ENCODE data around the gene CSRNP3.

Gene CSRNP3

GRCh38 chr2:165561516-165561915 is 92.0 kb downstream of the CSRNP3 start:
- Histone ChIP-seq H3K36me3 (ENCODE audit: control insufficient read depth in 2 of 2, insufficient read depth in 1 of 2, low read length in 2 of 2) (no peaks in the 10 kb centered on the region), H3K4me1 (ENCODE audit: control insufficient read depth, insufficient read depth, low read length) (no peaks in the 10 kb centered on the region), H3K4me3 (ENCODE audit: low read depth, low read length) (no peak overlapping the region), H3K9me3 (ENCODE audit: control insufficient read depth, insufficient read depth, low read depth, low read length) (no peaks in the 10 kb centered on the region), H3K27ac (ENCODE audit: extremely low read depth, low read depth, low read length) (no peak overlapping the region)
- ChIA-PET CTCF (interaction anchor here (0.6 to 0.7 kb wide), 2 partner anchors 8 to 323 kb away, joined by 3 read pairs; no protein-coding TSS in a partner anchor), POLR2A (no interaction called here)
- no peak for TF ChIP-seq ZNF596 (tag by site-specific recombination; IDR thresholded peaks at IDR 0.05)
- no peak for TF ChIP-seq ZNF670 (tag by site-specific recombination; IDR thresholded peaks at IDR 0.05; ENCODE audit: low read depth)
- no peak for TF ChIP-seq REST (tag by site-specific recombination; IDR thresholded peaks at IDR 0.05)
- no peak for TF ChIP-seq TRIM28 (IDR thresholded peaks at IDR 0.05; ENCODE audit: borderline replicate concordance, low read length)
- TF ChIP-seq HOXC10 (CRISPR knock-in tag; IDR thresholded peaks at IDR 0.05) = no peak
- TF ChIP-seq KLF8 (tag by site-specific recombination; IDR thresholded peaks at IDR 0.05) = no peak
- no peak for TF ChIP-seq ZNF677 (tag by site-specific recombination; IDR thresholded peaks at IDR 0.05)
- no peak for TF ChIP-seq ZNF280C (tag by site-specific recombination; IDR thresholded peaks at IDR 0.05)
- no peak for TF ChIP-seq ZNF416 (tag by site-specific recombination; IDR thresholded peaks at IDR 0.05)
- TF ChIP-seq INSM2 (tag by site-specific recombination; IDR thresholded peaks at IDR 0.05) = no peak
- no peak for TF ChIP-seq ZNF510 (tag by site-specific recombination; IDR thresholded peaks at IDR 0.05; ENCODE audit: insufficient replicate concordance)

GRCh38 chr2:165562233-165562632 is 92.7 kb downstream of the CSRNP3 start:
- CTCF ChIA-PET = interaction anchor here (0.6 to 2.9 kb wide), 3 partner anchors 9 to 217 kb away, joined by 3 to 7 read pairs (median 4); no protein-coding TSS in a partner anchor
- POLR2A ChIA-PET = no interaction called here
- no peak overlapping the region for H3K4me3 ChIP-seq (ENCODE audit: low read depth, low read length)
- H3K27ac ChIP-seq (ENCODE audit: extremely low read depth, low read depth, low read length) = no peak overlapping the region
- TF ChIP-seq ZNF548 (tag by site-specific recombination; IDR thresholded peaks at IDR 0.05) (no peak), ZNF639 (tag by site-specific recombination; IDR thresholded peaks at IDR 0.05) (no peak), ZNF324 (tag by site-specific recombination; IDR thresholded peaks at IDR 0.05) (no peak), ZNF10 (tag by site-specific recombination; IDR thresholded peaks at IDR 0.05) (no peak), ZNF549 (tag by site-specific recombination; IDR thresholded peaks at IDR 0.05) (no peak), ZNF391 (tag by site-specific recombination; IDR thresholded peaks at IDR 0.05; ENCODE audit: borderline replicate concordance, low read depth) (no peak), ZFP37 (tag by site-specific recombination; IDR thresholded peaks at IDR 0.05) (no peak), ZNF404 (tag by site-specific recombination; IDR thresholded peaks at IDR 0.05) (no peak), ZNF202 (tag by site-specific recombination; IDR thresholded peaks at IDR 0.05; ENCODE audit: borderline replicate concordance) (no peak), ZNF521 (tag by site-specific recombination; IDR thresholded peaks at IDR 0.05) (no peak), HIC1 (tag by site-specific recombination; IDR thresholded peaks at IDR 0.05) (no peak)
- no peaks in the 10 kb centered on the region for H3K9me3 ChIP-seq (ENCODE audit: control insufficient read depth, insufficient read depth, low read depth, low read length)
- H3K4me1 ChIP-seq (ENCODE audit: control insufficient read depth, insufficient read depth, low read length) = no peaks in the 10 kb centered on the region
- H3K36me3 ChIP-seq (ENCODE audit: control insufficient read depth in 2 of 2, insufficient read depth in 1 of 2, low read length in 2 of 2) = no peaks in the 10 kb centered on the region
